ENCODE data around the gene ARHGAP26.

DNA sequence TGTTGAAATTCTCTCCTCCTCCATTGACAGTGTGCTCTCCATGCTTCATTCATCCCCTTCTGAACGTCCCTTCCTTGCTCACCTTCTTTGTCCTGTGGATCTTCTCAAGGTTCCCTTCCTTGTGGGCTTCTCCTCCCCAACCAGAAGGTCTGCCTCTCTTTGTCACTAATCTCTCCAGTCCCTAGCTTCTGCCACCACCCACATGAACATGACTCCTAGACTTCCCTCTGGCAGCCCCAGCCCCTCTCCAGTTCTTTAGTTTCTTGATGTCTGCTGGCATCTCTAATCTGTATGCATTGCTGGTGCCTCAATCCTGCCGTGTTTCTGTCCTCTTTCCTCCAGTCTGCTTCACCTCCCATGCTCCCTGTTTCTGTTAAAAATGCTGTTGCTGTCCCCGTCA lies 79.3 kb downstream of the ARHGAP26 start:
- TF ChIP-seq, protein P1, sequence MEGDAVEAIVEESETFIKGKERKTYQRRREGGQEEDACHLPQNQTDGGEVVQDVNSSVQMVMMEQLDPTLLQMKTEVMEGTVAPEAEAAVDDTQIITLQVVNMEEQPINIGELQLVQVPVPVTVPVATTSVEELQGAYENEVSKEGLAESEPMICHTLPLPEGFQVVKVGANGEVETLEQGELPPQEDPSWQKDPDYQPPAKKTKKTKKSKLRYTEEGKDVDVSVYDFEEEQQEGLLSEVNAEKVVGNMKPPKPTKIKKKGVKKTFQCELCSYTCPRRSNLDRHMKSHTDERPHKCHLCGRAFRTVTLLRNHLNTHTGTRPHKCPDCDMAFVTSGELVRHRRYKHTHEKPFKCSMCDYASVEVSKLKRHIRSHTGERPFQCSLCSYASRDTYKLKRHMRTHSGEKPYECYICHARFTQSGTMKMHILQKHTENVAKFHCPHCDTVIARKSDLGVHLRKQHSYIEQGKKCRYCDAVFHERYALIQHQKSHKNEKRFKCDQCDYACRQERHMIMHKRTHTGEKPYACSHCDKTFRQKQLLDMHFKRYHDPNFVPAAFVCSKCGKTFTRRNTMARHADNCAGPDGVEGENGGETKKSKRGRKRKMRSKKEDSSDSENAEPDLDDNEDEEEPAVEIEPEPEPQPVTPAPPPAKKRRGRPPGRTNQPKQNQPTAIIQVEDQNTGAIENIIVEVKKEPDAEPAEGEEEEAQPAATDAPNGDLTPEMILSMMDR (conservative IDR thresholded peaks at IDR 0.05 in 1 of 2, IDR thresholded peaks at IDR 0.05 in 1 of 2; ENCODE audit: low read depth in 1 of 2, low read length in 2 of 2): no peak
- no peak for TF ChIP-seq EZH2 (IDR thresholded peaks at IDR 0.05; ENCODE audit: low read length, missing control alignments)
